Motor neuron (in vitro differentiated cells): ENCODE data around the gene CLCN5. TPM values are rescaled to one million over a fixed set of nuclear protein-coding genes. Genes with fewer than 3 reads are reported as not detected.

Experiments
- ATAC-seq, 8 experiments: fragments of 200-7000 bp; cut with Tn5 transposase; replicated peaks in 6 of 8; 2 replicates each; pipeline ENCODE4 v1.8.0; 2021; ENCODE audit warnings: mild to moderate bottlenecking in 8 of 8, moderate library complexity in 8 of 8
- H3K27ac ChIP-seq, 2 donors: fragments of 250-450 bp; sonication (Bioruptor Pico); 2 replicates each; pipeline ENCODE4 v1.9.0; 2021; ENCODE audit warnings: antibody characterized with exemption in 2 of 2, mild to moderate bottlenecking in 2 of 2, moderate library complexity in 1 of 2
- H3K4me1 ChIP-seq, 2 donors: fragments of 250-450 bp; sonication (Bioruptor Pico); replicated peaks in 1 of 2; 2 replicates each; pipeline ENCODE4 v1.6.1; 2021; ENCODE audit warnings: antibody characterized with exemption in 2 of 2, mild to moderate bottlenecking in 2 of 2, moderate library complexity in 1 of 2
- H3K4me3 ChIP-seq, 5 donors: fragments of 250-450 bp; sonication (Bioruptor Pico); 2 replicates each; pipeline ENCODE4 v1.9.0; 2021; ENCODE audit warnings: antibody characterized with exemption in 5 of 5, mild to moderate bottlenecking in 5 of 5, moderate library complexity in 4 of 5
- WGBS, 10 experiments: fragments of 450-650 bp; shearing (Covaris generic); methylation state at CpG; one replicate each; pipeline ENCODE4 v1.0.0; 2022; 5-methylcytosine and 5-hydroxymethylcytosine counted together
- in situ Hi-C, 9 experiments: fragments of 400-800 bp; cut with MboI; loops; one replicate each; pipeline ENCODE4 v1.15.0; 2021; ENCODE audit warnings: low sequenced_read_pairs in 9 of 9, low pct_unique_long_range_greater_than_20kb in 2 of 9; ENCODE audit not compliant: unreplicated experiment in 9 of 9
- total RNA-seq, 8 experiments: library from RNA; unstranded; fragments of 300-600 nt; gene quantifications; 2 replicates each; pipeline versions ENCODE4 v1.2.3 to v1.2.4, GENCODE V29; 2022

CLCN5 gene
- total RNA-seq, 8 experiments from 2014 or later, result 7.0 to 35.0 (median 13.9) TPM

- ATAC-seq, result no peak
- no peak overlapping the region for H3K27ac ChIP-seq
- in situ Hi-C loops, result loop anchor here in 1 of 9 experiments (25.0 kb wide), 1 partner anchor 480 kb away; no protein-coding TSS in a partner anchor
- 9 to 50% (median 47%) methylated on average over 1 to 2 of the region's 2 CpGs; no CpG with 5 or more reads in 7 of the 10 experiments for WGBS, 10 experiments
- H3K4me3 ChIP-seq, result no peak overlapping the region
- no peaks in the 10 kb centered on the region for H3K4me1 ChIP-seq
Observed at GRCh38 chrX:50107470-50107869, 185.1 kb downstream of the CLCN5 start.

- no peak overlapping the region for H3K27ac ChIP-seq
- no peak overlapping the region for H3K4me3 ChIP-seq
- no peak for ATAC-seq
- H3K4me1 ChIP-seq, result no peaks in the 10 kb centered on the region
- WGBS, 10 experiments, result 0 to 83% (median 36%) methylated on average over 1 to 2 of the region's 2 CpGs; no CpG with 5 or more reads in 6 of the 10 experiments
- in situ Hi-C loops, result loop anchor here in 1 of 9 experiments (25.0 kb wide), 1 partner anchor 479 kb away; no protein-coding TSS in a partner anchor
Observed at GRCh38 chrX:50108264-50108663, 185.9 kb downstream of the CLCN5 start.

- Histone ChIP-seq H3K4me3 (no peak overlapping the region), H3K4me1 (no peaks in the 10 kb centered on the region), H3K27ac (no peak overlapping the region)
- 17 to 30% (median 20%) methylated on average over 1 to 2 of the region's 2 CpGs; no CpG with 5 or more reads in 7 of the 10 experiments for WGBS, 10 experiments
- in situ Hi-C loops, result loop anchor here in 1 of 9 experiments (25.0 kb wide), 1 partner anchor 476 kb away; no protein-coding TSS in a partner anchor
- no peak for ATAC-seq
Observed at GRCh38 chrX:50111742-50112141, 189.3 kb downstream of the CLCN5 start.

- Histone ChIP-seq H3K4me1 (no peaks in the 10 kb centered on the region), H3K27ac (no peak overlapping the region), H3K4me3 (no peak overlapping the region)
- WGBS, 10 experiments, result 11 to 24% methylated on average over 2 of the region's 2 CpGs; no CpG with 5 or more reads in 8 of the 10 experiments
- ATAC-seq, result no peak
- in situ Hi-C loops, result loop anchor here in 1 of 9 experiments (25.0 kb wide), 1 partner anchor 473 kb away; no protein-coding TSS in a partner anchor
Observed at GRCh38 chrX:50114113-50114512, 191.7 kb downstream of the CLCN5 start.

- Histone ChIP-seq H3K4me1 (no peaks in the 10 kb centered on the region), H3K4me3 (no peak overlapping the region), H3K27ac (no peak overlapping the region)
- no peak for ATAC-seq
- in situ Hi-C loops, result loop anchor here in 1 of 9 experiments (25.0 kb wide), 1 partner anchor 471 kb away; no protein-coding TSS in a partner anchor
- WGBS, 10 experiments, result 0 to 100% (median 60%) methylated on average over 1 of the region's 2 CpGs; no CpG with 5 or more reads in 7 of the 10 experiments
Observed at GRCh38 chrX:50115973-50116372, 193.6 kb downstream of the CLCN5 start.

GRCh38 chrX:50117476-50117875 is 195.1 kb downstream of the CLCN5 start:
- H3K4me1 ChIP-seq, result no peaks in the 10 kb centered on the region
- no peak overlapping the region for H3K4me3 ChIP-seq
- in situ Hi-C loops, result loop anchor here in 1 of 9 experiments (25.0 kb wide), 1 partner anchor 470 kb away; no protein-coding TSS in a partner anchor
- 53 to 100% (median 72%) methylated on average over 1 to 3 of the region's 3 CpGs; no CpG with 5 or more reads in 7 of the 10 experiments for WGBS, 10 experiments
- no peak overlapping the region for H3K27ac ChIP-seq
- ATAC-seq, result no peak

GRCh38 chrX:50125480-50125879 is 203.1 kb downstream of the CLCN5 start:
- Histone ChIP-seq H3K4me1 (no peaks in the 10 kb centered on the region), H3K27ac (no peak overlapping the region), H3K4me3 (no peak overlapping the region)
- in situ Hi-C loops, result no loop called here
- ATAC-seq, result no peak
- WGBS, 10 experiments, result 33% methylated on average over 1 of the region's 1 CpG; no CpG with 5 or more reads in 9 of the 10 experiments

- 17 to 62% (median 25%) methylated on average over 1 to 7 of the region's 7 CpGs; no CpG with 5 or more reads in 5 of the 10 experiments for WGBS, 10 experiments
- in situ Hi-C loops, result no loop called here
- no peaks in the 10 kb centered on the region for H3K4me1 ChIP-seq
- no peak overlapping the region for H3K27ac ChIP-seq
- ATAC-seq, result no peak
- H3K4me3 ChIP-seq, result no peak overlapping the region
Observed at GRCh38 chrX:50147972-50148371, 225.6 kb downstream of the CLCN5 start.

Other genes starting within 250 kb of the CLCN5 start
- not detected for gene PAGE1, start 226.6 kb upstream of the CLCN5 start, total RNA-seq
- gene PAGE4, start 93.3 kb upstream of the CLCN5 start, total RNA-seq, result under 1 TPM in 3 of 8 experiments, not detected in 5; 0.13 to 0.47 (median 0.28) TPM
- gene USP27X, start 43.1 kb upstream of the CLCN5 start, total RNA-seq, result 1 to 10 TPM; 1.2 to 8.0 (median 7.0) TPM